GM15510 (cell line): ENCODE measurements around the gene HYDIN.

Experiments used
- POLR2A ChIP-seq: IDR thresholded peaks from 3 replicates; pipeline ENCODE4 v1.6.1; 2011; ENCODE audit warnings: borderline replicate concordance; ENCODE audit not compliant: insufficient read length; ENCODE audit errors: extremely low read depth

The HYDIN gene

GRCh38 chr16:70796301-70796700 is 434.2 kb downstream of the HYDIN start:
- TF ChIP-seq POLR2A: no peak

DNA sequence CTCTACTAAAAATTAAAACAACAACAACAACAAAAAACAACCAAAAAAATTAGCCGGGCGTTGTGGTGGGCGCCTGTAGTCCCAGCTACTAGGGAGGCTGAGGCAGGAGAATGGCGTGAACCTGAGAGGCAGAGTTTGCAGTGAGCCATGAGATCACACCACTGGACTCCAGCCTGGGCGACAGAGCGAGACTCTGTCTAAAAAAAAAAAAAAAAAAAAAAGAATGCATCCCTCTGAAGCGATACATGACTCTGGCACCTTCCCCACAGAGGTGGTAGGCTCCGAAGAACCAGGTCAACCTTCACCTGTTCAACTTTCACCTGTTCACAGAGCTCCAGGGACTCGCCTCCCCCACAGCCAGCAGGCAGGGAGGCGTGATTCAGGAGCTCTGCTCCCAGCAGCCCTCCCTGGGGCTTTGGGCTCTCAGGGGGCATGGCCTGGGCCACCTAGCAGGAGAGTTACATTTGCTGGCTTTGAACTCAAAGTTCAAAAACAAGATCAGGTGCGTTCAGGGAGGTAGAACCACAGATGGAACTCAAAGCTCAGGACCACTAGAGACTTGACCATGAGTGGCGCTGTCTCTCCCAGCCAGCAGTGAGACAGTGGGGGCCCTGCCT is 435.1 kb downstream of the HYDIN start:
- TF ChIP-seq POLR2A: no peak

DNA sequence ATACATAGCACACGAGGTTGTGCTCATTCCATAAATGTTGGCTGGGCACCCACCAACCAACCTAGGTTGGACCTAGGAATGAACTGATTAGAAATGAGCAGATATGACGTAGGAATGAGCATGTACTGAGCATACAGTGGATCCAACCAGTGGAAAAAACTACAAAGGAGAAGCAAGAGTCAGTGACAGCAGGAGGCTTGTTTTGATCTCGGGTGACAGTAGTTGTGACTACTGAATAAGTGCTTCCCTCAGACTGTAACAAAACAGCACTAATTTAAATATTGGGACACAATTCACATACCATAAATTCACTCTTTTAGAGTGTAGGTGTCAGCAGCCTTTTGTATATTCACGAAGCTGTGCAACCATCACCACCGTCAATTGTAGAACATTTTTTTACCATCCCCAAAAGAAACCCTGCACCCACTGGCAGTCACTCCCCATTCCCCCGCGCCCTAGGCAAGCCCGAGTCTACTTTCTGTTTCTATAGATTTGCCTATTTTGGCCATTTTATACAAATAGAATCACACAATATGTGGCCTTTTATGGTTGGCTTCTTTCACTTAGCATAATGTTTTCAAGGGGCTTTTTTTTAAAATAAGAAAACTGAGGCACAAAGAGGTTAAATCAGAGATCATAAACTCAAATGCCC is 436.5 kb downstream of the HYDIN start:
- no peak for TF ChIP-seq POLR2A

- TF ChIP-seq POLR2A: no peak
Measured at GRCh38 chr16:70790815-70791214, 439.7 kb downstream of the HYDIN start.

DNA sequence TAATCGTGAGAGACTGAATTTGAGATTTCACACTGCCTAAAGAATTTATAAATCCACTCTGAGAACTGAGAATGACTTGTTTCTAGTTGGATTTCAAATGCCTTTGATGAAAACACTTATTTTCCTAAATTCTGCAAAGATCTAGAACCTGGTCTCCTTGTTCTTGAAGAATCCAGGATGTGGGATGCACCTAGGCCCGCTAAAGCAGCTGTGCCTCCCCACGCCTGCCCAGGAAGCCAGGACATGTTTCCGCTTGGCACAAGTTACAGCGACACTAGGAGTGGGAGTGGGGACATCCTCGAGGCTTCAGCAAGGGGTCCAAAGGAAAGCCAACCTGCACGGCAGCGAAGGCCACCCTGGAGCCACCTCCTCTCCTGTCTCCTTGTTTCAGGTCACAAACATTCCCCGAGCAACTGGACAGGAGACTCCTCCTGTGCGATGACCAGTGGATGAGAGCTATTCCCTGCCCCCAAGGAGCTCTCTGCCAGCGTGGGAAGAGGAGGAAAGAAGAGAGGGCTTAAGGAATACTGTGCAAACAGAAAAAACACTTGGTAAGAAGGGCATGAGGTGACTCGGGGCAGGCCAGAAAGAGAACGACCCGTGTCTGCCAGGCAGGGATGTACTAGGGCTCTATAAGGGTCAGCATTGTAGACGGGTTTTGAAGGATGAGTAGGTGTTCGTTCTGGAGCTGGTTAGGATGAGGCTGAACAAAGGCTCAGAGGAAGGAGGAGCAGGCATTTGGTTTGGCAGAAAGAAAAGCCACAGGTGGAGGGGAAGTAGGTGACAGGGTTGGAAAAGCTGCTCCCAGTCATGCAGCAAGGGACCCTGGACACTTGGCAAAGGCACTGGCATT is 440.7 kb downstream of the HYDIN start:
- no peak for TF ChIP-seq POLR2A

GRCh38 chr16:70788668-70789594 is 441.6 kb downstream of the HYDIN start:
- no peak for TF ChIP-seq POLR2A

GRCh38 chr16:70786020-70786755 is 444.3 kb downstream of the HYDIN start:
- TF ChIP-seq POLR2A: no peak

DNA sequence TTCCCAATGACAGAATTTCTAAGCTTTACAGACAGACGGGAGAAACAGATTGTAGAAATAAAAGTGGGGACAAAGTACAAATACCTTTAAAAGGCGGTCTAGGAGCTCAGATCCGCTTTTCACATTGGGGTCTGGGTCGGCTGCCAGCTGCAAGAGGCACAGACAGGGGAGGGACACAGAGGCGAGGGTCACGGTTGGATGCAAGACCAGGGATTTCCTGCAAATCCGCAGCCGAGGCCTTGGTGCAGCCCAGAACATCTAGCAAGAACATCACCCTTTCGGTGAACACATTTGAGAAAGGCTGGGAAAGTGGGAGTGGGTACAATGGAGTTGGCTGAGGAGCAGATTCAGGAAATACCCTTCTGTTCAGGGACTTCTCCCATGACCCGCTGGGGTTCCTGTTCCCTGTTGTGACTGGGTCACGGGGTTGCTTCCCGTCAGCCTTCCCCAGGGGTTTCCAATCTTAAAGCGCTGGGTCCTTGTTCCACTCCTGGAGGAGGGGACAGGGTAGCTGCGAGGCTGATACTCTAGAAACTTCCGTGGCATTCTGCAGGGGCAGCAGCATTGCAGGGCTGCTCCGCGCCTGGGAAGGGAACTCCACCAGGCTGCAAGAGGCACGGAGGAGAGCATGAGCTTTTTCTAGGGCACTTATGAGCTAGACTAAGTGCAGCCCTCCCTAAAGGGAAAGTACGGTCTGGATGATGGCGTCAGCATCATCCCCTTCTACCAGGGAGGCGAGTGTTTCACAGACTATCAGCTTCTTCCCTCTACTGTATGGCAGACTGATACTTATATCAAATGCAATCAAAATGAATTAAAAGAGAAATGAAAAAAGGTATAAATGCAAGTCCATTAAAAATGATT is 445.6 kb downstream of the HYDIN start:
- no peak for TF ChIP-seq POLR2A

- no peak for TF ChIP-seq POLR2A
Measured at GRCh38 chr16:70782237-70782636, 448.3 kb downstream of the HYDIN start.

- no peak for TF ChIP-seq POLR2A
Measured at GRCh38 chr16:70781800-70782199, 448.7 kb downstream of the HYDIN start.

- TF ChIP-seq POLR2A: no peak
Measured at GRCh38 chr16:70780546-70780945, 450.0 kb downstream of the HYDIN start.

DNA sequence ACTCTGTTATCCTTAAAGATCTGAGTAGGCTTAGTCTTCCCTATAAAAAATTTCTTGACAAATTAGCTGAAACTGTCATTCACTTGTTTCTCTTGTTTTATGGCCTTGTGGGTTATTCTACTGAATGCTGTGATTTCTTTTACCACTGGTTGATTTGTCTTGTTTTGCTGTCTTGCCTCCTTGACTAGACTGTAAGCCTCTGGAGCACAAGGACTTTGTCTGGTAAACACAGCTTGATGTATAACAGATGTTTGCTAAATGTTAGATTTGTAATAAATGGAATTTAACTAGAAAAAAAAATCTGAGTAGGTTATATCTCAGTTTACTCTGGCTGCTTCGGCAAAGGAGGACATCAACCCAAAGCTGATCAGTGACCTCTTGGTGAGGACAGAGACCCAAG is 451.2 kb downstream of the HYDIN start:
- no peak for TF ChIP-seq POLR2A

- no peak for TF ChIP-seq POLR2A
Measured at GRCh38 chr16:70778901-70779309, 451.6 kb downstream of the HYDIN start.

GRCh38 chr16:70777973-70778406 is 452.5 kb downstream of the HYDIN start:
- no peak for TF ChIP-seq POLR2A

GRCh38 chr16:70777496-70777895 is 453.0 kb downstream of the HYDIN start:
- no peak for TF ChIP-seq POLR2A
